Measurements from ENCODE around the gene SMARCD1.

DNA sequence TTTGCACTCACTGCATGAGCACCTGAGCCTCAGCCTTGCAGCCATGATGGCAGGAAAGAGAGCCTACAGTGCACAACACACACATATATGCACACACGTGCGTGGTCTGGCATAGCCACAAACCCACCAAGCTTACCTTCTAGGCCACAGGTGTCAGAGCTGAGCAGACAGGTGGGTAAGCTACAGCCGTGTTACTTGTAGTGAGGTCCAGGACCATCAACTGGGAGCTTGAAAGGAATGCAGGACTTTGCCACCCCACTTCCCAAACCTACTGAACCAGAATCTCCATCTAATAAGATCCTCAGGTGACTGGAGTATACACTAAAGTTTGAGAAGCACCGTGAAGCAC lies 25.0 kb upstream of the SMARCD1 start:
- TF ChIP-seq, protein P1, sequence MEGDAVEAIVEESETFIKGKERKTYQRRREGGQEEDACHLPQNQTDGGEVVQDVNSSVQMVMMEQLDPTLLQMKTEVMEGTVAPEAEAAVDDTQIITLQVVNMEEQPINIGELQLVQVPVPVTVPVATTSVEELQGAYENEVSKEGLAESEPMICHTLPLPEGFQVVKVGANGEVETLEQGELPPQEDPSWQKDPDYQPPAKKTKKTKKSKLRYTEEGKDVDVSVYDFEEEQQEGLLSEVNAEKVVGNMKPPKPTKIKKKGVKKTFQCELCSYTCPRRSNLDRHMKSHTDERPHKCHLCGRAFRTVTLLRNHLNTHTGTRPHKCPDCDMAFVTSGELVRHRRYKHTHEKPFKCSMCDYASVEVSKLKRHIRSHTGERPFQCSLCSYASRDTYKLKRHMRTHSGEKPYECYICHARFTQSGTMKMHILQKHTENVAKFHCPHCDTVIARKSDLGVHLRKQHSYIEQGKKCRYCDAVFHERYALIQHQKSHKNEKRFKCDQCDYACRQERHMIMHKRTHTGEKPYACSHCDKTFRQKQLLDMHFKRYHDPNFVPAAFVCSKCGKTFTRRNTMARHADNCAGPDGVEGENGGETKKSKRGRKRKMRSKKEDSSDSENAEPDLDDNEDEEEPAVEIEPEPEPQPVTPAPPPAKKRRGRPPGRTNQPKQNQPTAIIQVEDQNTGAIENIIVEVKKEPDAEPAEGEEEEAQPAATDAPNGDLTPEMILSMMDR (IDR thresholded peaks at IDR 0.05), result no peak
- TF ChIP-seq EP300 (IDR thresholded peaks at IDR 0.05) (no peak), POLR2A (IDR thresholded peaks at IDR 0.05) (no peak)
